Caco-2 (cell line): Measurements from ENCODE around the gene HIVEP2. TPM values are rescaled to one million over a fixed set of nuclear protein-coding genes. Genes with fewer than 3 reads are reported as not detected.

Experiments
- BruUV-seq: library from RNA; stranded (reverse); fragments of 400-500 nt; replicated peaks from 2 replicates; lab custom pipeline; 2021; lab: Mats Ljungman, UMichigan
- CTCF ChIA-PET: fragments of 300-600 bp; sonication (Branson Sonifier 250); formaldehyde crosslinking; loops from one replicate; lab custom pipeline; 2022; ENCODE audit warnings: antibody characterized with exemption; lab: Charles Lee
- POLR2A ChIA-PET: fragments of 300-600 bp; sonication (Branson Sonifier 250); formaldehyde crosslinking; loops from one replicate; lab custom pipeline; 2022; ENCODE audit warnings: antibody characterized with exemption; lab: Charles Lee
- DNase-seq, 2 experiments: peaks; one replicate each; pipeline versions ENCODE4 v3.0.0 to v3.0.0-alpha.2; 2020 to 2022
- H3K27me3 ChIP-seq: replicated peaks from 2 replicates; pipeline ENCODE4 v1.6.0; 2011; ENCODE audit warnings: low read length; ENCODE audit not compliant: control insufficient read depth, insufficient read depth
- H3K36me3 ChIP-seq: 2 replicates; pipeline ENCODE4 v1.5.1; 2011; ENCODE audit warnings: low read length; ENCODE audit not compliant: control insufficient read depth, insufficient read depth
- H3K4me1 ChIP-seq: fragments of 250-450 bp; sonication (Bioruptor Pico); 2 replicates; pipeline ENCODE4 v1.5.1; 2020; ENCODE audit warnings: mild to moderate bottlenecking
- H3K4me3 ChIP-seq: 2 replicates; pipeline ENCODE4 v1.5.1; 2011; ENCODE audit warnings: low read depth, mild to moderate bottlenecking, control low read depth, low read length
- H3K9me3 ChIP-seq: fragments of 250-450 bp; sonication (Bioruptor Pico); 2 replicates; pipeline ENCODE4 v1.5.1; 2020; ENCODE audit warnings: mild to moderate bottlenecking, moderate library complexity
- H3K27ac Mint-ChIP-seq: one replicate; pipeline ENCODE4 v1.8.0; 2022; ENCODE audit warnings: mixed read lengths; ENCODE audit not compliant: unreplicated experiment
- H3K27me3 Mint-ChIP-seq: one replicate; pipeline ENCODE4 v1.8.0; 2022; ENCODE audit warnings: mixed read lengths; ENCODE audit not compliant: insufficient read depth, unreplicated experiment
- H3K36me3 Mint-ChIP-seq: one replicate; pipeline ENCODE4 v1.8.0; 2022; ENCODE audit warnings: mild to moderate bottlenecking, mixed read lengths; ENCODE audit not compliant: insufficient read depth, unreplicated experiment
- H3K4me1 Mint-ChIP-seq: one replicate; pipeline ENCODE4 v1.8.0; 2022; ENCODE audit warnings: low read depth, mixed read lengths; ENCODE audit not compliant: unreplicated experiment
- H3K4me3 Mint-ChIP-seq: one replicate; pipeline ENCODE4 v1.8.0; 2022; ENCODE audit warnings: mild to moderate bottlenecking, moderate library complexity, mixed read lengths; ENCODE audit not compliant: unreplicated experiment
- H3K9me3 Mint-ChIP-seq: one replicate; pipeline ENCODE4 v1.8.0; 2022; ENCODE audit warnings: mixed read lengths; ENCODE audit not compliant: unreplicated experiment
- intact Hi-C: fragments of 100-400 bp; cut with micrococcal nuclease; formaldehyde crosslinking; loops from one replicate; pipeline ENCODE4 v1.10.0; 2022; ENCODE audit not compliant: unreplicated experiment
- total RNA-seq: library from RNA; stranded (reverse); gene quantifications from 2 replicates; pipeline ENCODE4 v1.2.3, GENCODE V29; 2022
- TF ChIP-seq, protein P1 (sequence below), 2 experiments: fragments of 200-600 bp in 1 of 2; IDR thresholded peaks; 1 replicate in 1 of 2; 2 replicates in 1 of 2; pipeline versions ENCODE4 v1.5.1 to v1.8.0; 2011 to 2022; ENCODE audit warnings: antibody characterized with exemption in 1 of 2, control low read depth in 1 of 2, inconsistent platforms in 1 of 2, low read depth in 1 of 2, low read length in 1 of 2, mild to moderate bottlenecking in 1 of 2, moderate library complexity in 1 of 2; ENCODE audit not compliant: insufficient read depth in 1 of 2, severe bottlenecking in 1 of 2, unreplicated experiment in 1 of 2

The HIVEP2 gene
- total RNA-seq, 1 experiment from 2014 or later: 1.0 TPM

DNA sequence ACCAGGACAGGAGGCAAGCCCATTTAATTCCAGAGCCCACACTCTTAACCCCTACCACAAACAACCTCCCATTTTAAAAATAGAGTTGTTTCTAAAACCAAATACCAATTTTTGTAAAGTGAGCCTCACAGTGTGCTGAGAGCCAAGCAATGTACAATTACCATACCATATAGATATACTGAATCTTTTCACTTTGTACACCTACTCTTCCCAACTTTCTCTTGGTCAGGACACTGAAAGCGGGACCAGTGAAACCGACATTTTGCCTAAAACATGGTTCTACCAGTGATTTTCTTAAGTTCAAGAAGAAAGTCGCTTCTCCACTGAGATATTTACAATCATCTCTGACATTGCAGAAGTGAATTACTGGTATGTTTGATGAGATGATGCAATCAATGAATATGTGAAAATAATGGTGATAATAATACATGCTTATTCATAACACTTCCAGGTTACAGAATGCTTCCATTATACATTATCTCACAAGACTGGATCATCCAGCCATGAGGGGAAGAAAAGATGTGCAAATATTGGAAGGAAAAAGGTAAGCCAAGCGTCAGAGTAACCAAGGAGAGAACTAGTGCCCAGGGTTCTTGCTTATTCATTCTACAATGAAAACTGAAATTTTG lies 74.1 kb downstream of the HIVEP2 start:
- Mint-ChIP-seq H3K27ac (no peak overlapping the region), H3K4me3 (no peak overlapping the region), H3K9me3 (no peaks in the 10 kb centered on the region), H3K36me3 (no peaks in the 10 kb centered on the region), H3K27me3 (peaks cover 6% of the 10 kb centered on the region), H3K4me1 (peaks cover 18% of the 10 kb centered on the region)
- Histone ChIP-seq H3K4me1 (peaks cover 30% of the 10 kb centered on the region), H3K36me3 (no peaks in the 10 kb centered on the region), H3K4me3 (no peak overlapping the region), H3K9me3 (no peaks in the 10 kb centered on the region), H3K27me3 (no peaks in the 10 kb centered on the region)
- TF ChIP-seq, protein P1, sequence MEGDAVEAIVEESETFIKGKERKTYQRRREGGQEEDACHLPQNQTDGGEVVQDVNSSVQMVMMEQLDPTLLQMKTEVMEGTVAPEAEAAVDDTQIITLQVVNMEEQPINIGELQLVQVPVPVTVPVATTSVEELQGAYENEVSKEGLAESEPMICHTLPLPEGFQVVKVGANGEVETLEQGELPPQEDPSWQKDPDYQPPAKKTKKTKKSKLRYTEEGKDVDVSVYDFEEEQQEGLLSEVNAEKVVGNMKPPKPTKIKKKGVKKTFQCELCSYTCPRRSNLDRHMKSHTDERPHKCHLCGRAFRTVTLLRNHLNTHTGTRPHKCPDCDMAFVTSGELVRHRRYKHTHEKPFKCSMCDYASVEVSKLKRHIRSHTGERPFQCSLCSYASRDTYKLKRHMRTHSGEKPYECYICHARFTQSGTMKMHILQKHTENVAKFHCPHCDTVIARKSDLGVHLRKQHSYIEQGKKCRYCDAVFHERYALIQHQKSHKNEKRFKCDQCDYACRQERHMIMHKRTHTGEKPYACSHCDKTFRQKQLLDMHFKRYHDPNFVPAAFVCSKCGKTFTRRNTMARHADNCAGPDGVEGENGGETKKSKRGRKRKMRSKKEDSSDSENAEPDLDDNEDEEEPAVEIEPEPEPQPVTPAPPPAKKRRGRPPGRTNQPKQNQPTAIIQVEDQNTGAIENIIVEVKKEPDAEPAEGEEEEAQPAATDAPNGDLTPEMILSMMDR (IDR thresholded peaks at IDR 0.05; ENCODE audit: insufficient read depth in 1 of 2, low read depth in 1 of 2, low read length in 1 of 2, severe bottlenecking in 1 of 2, unreplicated experiment in 1 of 2): no peak
- no peak for DNase-seq
- BruUV-seq: no TSS peak
- CTCF ChIA-PET: no interaction called here
- intact Hi-C loops: no loop called here
- POLR2A ChIA-PET: no interaction called here

DNA sequence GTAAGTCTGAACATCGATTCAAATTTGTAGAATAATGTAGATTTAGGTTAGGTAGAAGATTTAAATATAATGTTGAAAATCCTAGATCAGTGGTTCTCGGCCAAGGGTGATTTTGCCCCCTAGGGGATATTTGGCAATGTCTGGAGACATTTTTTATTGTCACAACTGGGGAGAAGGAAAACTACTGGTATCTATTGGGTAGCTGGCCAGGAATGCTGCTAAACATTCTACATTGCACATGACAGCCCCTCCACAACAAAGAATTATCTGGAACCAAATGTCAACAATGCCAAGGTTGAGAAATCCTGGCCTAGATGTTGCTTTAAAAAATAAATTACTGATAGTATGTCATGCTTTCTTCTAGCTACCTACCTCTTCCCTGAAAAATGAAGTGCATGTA lies 76.1 kb downstream of the HIVEP2 start:
- Histone ChIP-seq H3K27me3 (no peaks in the 10 kb centered on the region), H3K9me3 (no peaks in the 10 kb centered on the region), H3K36me3 (no peaks in the 10 kb centered on the region), H3K4me3 (no peak overlapping the region), H3K4me1 (peaks cover 17% of the 10 kb centered on the region)
- ChIA-PET CTCF (no interaction called here), POLR2A (no interaction called here)
- TF ChIP-seq, protein P1 (IDR thresholded peaks at IDR 0.05; ENCODE audit: insufficient read depth in 1 of 2, low read depth in 1 of 2, low read length in 1 of 2, severe bottlenecking in 1 of 2, unreplicated experiment in 1 of 2): no peak
- BruUV-seq: no TSS peak
- Mint-ChIP-seq H3K36me3 (no peaks in the 10 kb centered on the region), H3K4me1 (no peaks in the 10 kb centered on the region), H3K27ac (no peak overlapping the region), H3K9me3 (no peaks in the 10 kb centered on the region), H3K4me3 (no peak overlapping the region), H3K27me3 (peaks cover 5% of the 10 kb centered on the region)
- no peak for DNase-seq
- intact Hi-C loops: no loop called here

- peaks cover 15% of the 10 kb centered on the region for H3K4me1 ChIP-seq
- Mint-ChIP-seq H3K4me1 (no peaks in the 10 kb centered on the region), H3K4me3 (no peak overlapping the region), H3K9me3 (no peaks in the 10 kb centered on the region), H3K36me3 (no peaks in the 10 kb centered on the region), H3K27ac (no peak overlapping the region), H3K27me3 (peaks cover 6% of the 10 kb centered on the region)
- DNase-seq: no peak
- H3K9me3 ChIP-seq: no peaks in the 10 kb centered on the region
- no peaks in the 10 kb centered on the region for H3K36me3 ChIP-seq
- TF ChIP-seq, protein P1 (IDR thresholded peaks at IDR 0.05; ENCODE audit: insufficient read depth in 1 of 2, low read depth in 1 of 2, low read length in 1 of 2, severe bottlenecking in 1 of 2, unreplicated experiment in 1 of 2): no peak
- no TSS peak for BruUV-seq
- no peaks in the 10 kb centered on the region for H3K27me3 ChIP-seq
- CTCF ChIA-PET: interaction anchor here (0.6 kb wide), 1 partner anchor 821 kb away, joined by 3 read pairs; no protein-coding TSS in a partner anchor
- POLR2A ChIA-PET: no interaction called here
- intact Hi-C loops: no loop called here
- H3K4me3 ChIP-seq: no peak overlapping the region
Observed at GRCh38 chr6:142867988-142868812, 76.8 kb downstream of the HIVEP2 start.
